T-helper 2 cell (primary cell): ENCODE results near the gene DNAI2.
A peak's percentile ranks its signal among the peaks of the same experiment; 100 is the strongest.

Experiments
- DNase-seq, 5 experiments: peaks; one replicate each; pipeline versions ENCODE4 v3.0.0 to v3.0.0-alpha.2; 2012 to 2022
- total RNA-seq, 2 donors: gene quantifications; one replicate each; lab custom pipeline; 2026; lab: John Stamatoyannopoulos, UW

DNAI2 gene
- 1.3 to 1.9 reads per million in 2 donors for total RNA-seq

- peak in 2 of 5 experiments; percentile 17 to 33 for DNase-seq
Observed at GRCh38 chr17:74274060-74274708, at the start of gene DNAI2. DNAI2 (plus strand) TSS chr17:74274234; CDS start chr17:74281818, 7,584 bp downstream.

- no peak for DNase-seq
Observed at GRCh38 chr17:74224959-74225725, 48.9 kb upstream of the DNAI2 start.

GRCh38 chr17:74226252-74226651, 47.8 kb upstream of the DNAI2 start:
- no peak for DNase-seq

GRCh38 chr17:74227271-74228080, 46.6 kb upstream of the DNAI2 start:
- no peak for DNase-seq

- DNase-seq, result no peak
Observed at GRCh38 chr17:74228306-74228978, 45.6 kb upstream of the DNAI2 start.

- DNase-seq, result no peak
Observed at GRCh38 chr17:74230896-74231295, 43.1 kb upstream of the DNAI2 start.

GRCh38 chr17:74231928-74232907, 41.8 kb upstream of the DNAI2 start:
- no peak for DNase-seq

- no peak for DNase-seq
Observed at GRCh38 chr17:74233937-74234336, 40.1 kb upstream of the DNAI2 start.

GRCh38 chr17:74234486-74234885, 39.5 kb upstream of the DNAI2 start:
- DNase-seq, result no peak

GRCh38 chr17:74235040-74235581, 38.9 kb upstream of the DNAI2 start:
- DNase-seq, result no peak

GRCh38 chr17:74235911-74236371, 38.1 kb upstream of the DNAI2 start:
- DNase-seq, result no peak

- DNase-seq, result no peak
Observed at GRCh38 chr17:74237321-74237720, 36.7 kb upstream of the DNAI2 start.

GRCh38 chr17:74239172-74239571, 34.9 kb upstream of the DNAI2 start:
- DNase-seq, result no peak

GRCh38 chr17:74240618-74241205, 33.3 kb upstream of the DNAI2 start:
- DNase-seq, result no peak

GRCh38 chr17:74241431-74241830, 32.6 kb upstream of the DNAI2 start:
- DNase-seq, result no peak

GRCh38 chr17:74241847-74242246, 32.2 kb upstream of the DNAI2 start:
- DNase-seq, result no peak

GRCh38 chr17:74243013-74243755, 30.9 kb upstream of the DNAI2 start:
- DNase-seq, result no peak

- no peak for DNase-seq
Observed at GRCh38 chr17:74244128-74244527, 29.9 kb upstream of the DNAI2 start.

GRCh38 chr17:74244548-74244947, 29.5 kb upstream of the DNAI2 start:
- no peak for DNase-seq
